Ecto neural progenitor cell (in vitro differentiated cells): ENCODE data around the gene RHPN2.
"Not testable (repeated sequence)": the region's sequence is repeated elsewhere in the genome, so short reads cannot be mapped to it uniquely, and the experiment has no call there.

Source experiments
- DNase-seq: peaks from one replicate; pipeline ENCODE4 v3.0.0-alpha.2; 2018; ENCODE audit warnings: low spot score

The RHPN2 gene

GRCh38 chr19:33064458-33064791, 263 bp downstream of the RHPN2 start:
- no peak for DNase-seq

GRCh38 chr19:33063753-33064457, 783 bp downstream of the RHPN2 start:
- no peak for DNase-seq

GRCh38 chr19:33063356-33063752, 1.3 kb downstream of the RHPN2 start:
- no peak for DNase-seq

- no peak for DNase-seq
Observed at GRCh38 chr19:33062902-33063301, 1.8 kb downstream of the RHPN2 start.

GRCh38 chr19:33060586-33060985, 4.1 kb downstream of the RHPN2 start:
- no peak for DNase-seq

- no peak for DNase-seq
Observed at GRCh38 chr19:33055718-33056117, 9.0 kb downstream of the RHPN2 start.

- no peak for DNase-seq
Observed at GRCh38 chr19:33054623-33055022, 10.1 kb downstream of the RHPN2 start.

- no peak for DNase-seq
Observed at GRCh38 chr19:33052352-33052972, 12.2 kb downstream of the RHPN2 start.

GRCh38 chr19:33050110-33050509, 14.6 kb downstream of the RHPN2 start:
- no peak for DNase-seq

GRCh38 chr19:33048806-33049676, 15.6 kb downstream of the RHPN2 start:
- DNase-seq, result no peak

GRCh38 chr19:33047422-33047821, 17.3 kb downstream of the RHPN2 start:
- DNase-seq, result no peak

GRCh38 chr19:33041828-33042160, 22.9 kb downstream of the RHPN2 start:
- not testable (repeated sequence) for DNase-seq

GRCh38 chr19:33040994-33041827, 23.5 kb downstream of the RHPN2 start:
- no peak for DNase-seq

GRCh38 chr19:33039815-33040214, 24.9 kb downstream of the RHPN2 start:
- DNase-seq, result no peak

- DNase-seq, result no peak
Observed at GRCh38 chr19:33039108-33039599, 25.5 kb downstream of the RHPN2 start.

GRCh38 chr19:33037168-33038025, 27.3 kb downstream of the RHPN2 start:
- DNase-seq, result not testable (repeated sequence)

- not testable (repeated sequence) for DNase-seq
Observed at GRCh38 chr19:33036370-33037167, 28.1 kb downstream of the RHPN2 start.

- DNase-seq, result no peak
Observed at GRCh38 chr19:33035461-33035860, 29.2 kb downstream of the RHPN2 start.

- DNase-seq, result no peak
Observed at GRCh38 chr19:33032218-33032781, 32.4 kb downstream of the RHPN2 start.

GRCh38 chr19:33029746-33030303, 34.9 kb downstream of the RHPN2 start:
- no peak for DNase-seq
